ENCODE results near the gene IL5RA. TPM values are rescaled to one million over a fixed set of nuclear protein-coding genes. Genes with fewer than 3 reads are reported as not detected.

Gene IL5RA
- total RNA-seq, 4 donors from 2014 or later, result 0.16 TPM; not detected in 3

- Histone ChIP-seq H3K27ac (no peak overlapping the region), H3K9me3 (no peaks in the 10 kb centered on the region), H3K4me1 (no peaks in the 10 kb centered on the region), H3K27me3 (no peaks in the 10 kb centered on the region), H3K4me3 (no peak overlapping the region), H3K36me3 (no peaks in the 10 kb centered on the region)
- TF ChIP-seq POLR2A (IDR thresholded peaks at IDR 0.05), result no peak
- no peak for TF ChIP-seq EP300 (IDR thresholded peaks at IDR 0.05)
- TF ChIP-seq CTCF (IDR thresholded peaks at IDR 0.05), result no peak
- no peak for TF ChIP-seq POLR2AphosphoS5 (IDR thresholded peaks at IDR 0.05)
- 69% methylated on average over 4 of the region's 4 CpGs for WGBS
- DNase-seq (ENCODE audit: low spot score in 2 of 2), result no peak
Observed at GRCh38 chr3:3089017-3089416, 21.2 kb downstream of the IL5RA start.

- no peak overlapping the region for H3K4me3 ChIP-seq
- DNase-seq (ENCODE audit: low spot score in 2 of 2), result no peak
- H3K4me1 ChIP-seq, result no peaks in the 10 kb centered on the region
- no peaks in the 10 kb centered on the region for H3K9me3 ChIP-seq
- H3K27ac ChIP-seq, result no peak overlapping the region
- no peaks in the 10 kb centered on the region for H3K36me3 ChIP-seq
- WGBS, result 68% methylated on average over 7 of the region's 7 CpGs
- TF ChIP-seq POLR2AphosphoS5 (IDR thresholded peaks at IDR 0.05) (no peak), POLR2A (IDR thresholded peaks at IDR 0.05) (no peak), CTCF (IDR thresholded peaks at IDR 0.05) (no peak), EP300 (IDR thresholded peaks at IDR 0.05) (no peak)
- H3K27me3 ChIP-seq, result no peaks in the 10 kb centered on the region
Observed at GRCh38 chr3:3087716-3088465, 22.3 kb downstream of the IL5RA start.

GRCh38 chr3:3087279-3087678, 22.9 kb downstream of the IL5RA start:
- Histone ChIP-seq H3K9me3 (no peaks in the 10 kb centered on the region), H3K4me3 (no peak overlapping the region), H3K36me3 (no peaks in the 10 kb centered on the region), H3K4me1 (no peaks in the 10 kb centered on the region), H3K27me3 (no peaks in the 10 kb centered on the region), H3K27ac (no peak overlapping the region)
- DNase-seq (ENCODE audit: low spot score in 2 of 2), result no peak
- no peak for TF ChIP-seq CTCF (IDR thresholded peaks at IDR 0.05)
- TF ChIP-seq POLR2A (IDR thresholded peaks at IDR 0.05), result no peak
- no peak for TF ChIP-seq POLR2AphosphoS5 (IDR thresholded peaks at IDR 0.05)
- no peak for TF ChIP-seq EP300 (IDR thresholded peaks at IDR 0.05)

- TF ChIP-seq EP300 (IDR thresholded peaks at IDR 0.05) (no peak), CTCF (IDR thresholded peaks at IDR 0.05) (no peak), POLR2AphosphoS5 (IDR thresholded peaks at IDR 0.05) (no peak), POLR2A (IDR thresholded peaks at IDR 0.05) (no peak)
- WGBS, result 88% methylated on average over 6 of the region's 6 CpGs
- Histone ChIP-seq H3K9me3 (no peaks in the 10 kb centered on the region), H3K27ac (no peak overlapping the region), H3K36me3 (no peaks in the 10 kb centered on the region), H3K4me1 (no peaks in the 10 kb centered on the region), H3K4me3 (no peak overlapping the region), H3K27me3 (no peaks in the 10 kb centered on the region)
- no peak for DNase-seq (ENCODE audit: low spot score in 2 of 2)
Observed at GRCh38 chr3:3086239-3086638, 23.9 kb downstream of the IL5RA start.

GRCh38 chr3:3085782-3086181, 24.4 kb downstream of the IL5RA start:
- Histone ChIP-seq H3K4me1 (no peaks in the 10 kb centered on the region), H3K36me3 (no peaks in the 10 kb centered on the region), H3K27me3 (no peaks in the 10 kb centered on the region), H3K27ac (no peak overlapping the region), H3K9me3 (no peaks in the 10 kb centered on the region), H3K4me3 (no peak overlapping the region)
- WGBS, result 71% methylated on average over 6 of the region's 6 CpGs
- DNase-seq (ENCODE audit: low spot score in 2 of 2), result no peak
- TF ChIP-seq POLR2A (IDR thresholded peaks at IDR 0.05), result no peak
- TF ChIP-seq EP300 (IDR thresholded peaks at IDR 0.05), result no peak
- no peak for TF ChIP-seq POLR2AphosphoS5 (IDR thresholded peaks at IDR 0.05)
- no peak for TF ChIP-seq CTCF (IDR thresholded peaks at IDR 0.05)
